HEK293 (cell line): ENCODE data around the gene AIM2.

Source experiments
- CTCF ChIA-PET: fragments of 350-600 bp; formaldehyde crosslinking; extraction: SDS; loops from one replicate; lab custom pipeline; 2021; ENCODE audit warnings: antibody characterized with exemption; lab: Yijun Ruan, JAX
- POLR2A ChIA-PET: fragments of 300-600 bp; formaldehyde crosslinking; extraction: SDS; loops from one replicate; lab custom pipeline; 2020; ENCODE audit warnings: antibody characterized with exemption, inconsistent platforms; lab: Yijun Ruan, JAX
- H3K27ac ChIP-seq: fragments of 200-500 bp; sonication (Bioruptor generic); 2 replicates; pipeline ENCODE4 v1.5.1; 2014; ENCODE audit warnings: low read depth, low read length, control low read depth, inconsistent platforms; ENCODE audit errors: extremely low read depth
- H3K36me3 ChIP-seq, 2 experiments: fragments of 200-500 bp in 1 of 2; sonication (Bioruptor generic) in 1 of 2; 1 replicate in 1 of 2; 2 replicates in 1 of 2; pipeline ENCODE4 v1.5.1; 2014 to 2017; ENCODE audit warnings: inconsistent platforms in 2 of 2, low read length in 2 of 2; ENCODE audit not compliant: control insufficient read depth in 2 of 2, insufficient read depth in 1 of 2
- H3K4me1 ChIP-seq: fragments of 200-500 bp; sonication (Bioruptor generic); 2 replicates; pipeline ENCODE4 v1.5.1; 2014; ENCODE audit warnings: mild to moderate bottlenecking, low read length, inconsistent platforms; ENCODE audit not compliant: control insufficient read depth, insufficient read depth
- H3K4me3 ChIP-seq: 2 replicates; pipeline ENCODE4 v1.5.1; 2011; ENCODE audit warnings: low read depth, mild to moderate bottlenecking, control low read depth, low read length, moderate library complexity
- H3K9me3 ChIP-seq: fragments of 200-500 bp; sonication (Bioruptor generic); 2 replicates; pipeline ENCODE4 v1.5.1; 2014; ENCODE audit warnings: low read depth, low read length, inconsistent platforms; ENCODE audit not compliant: control insufficient read depth, insufficient read depth
- KLF1 ChIP-seq: fragments of 450-650 bp; formaldehyde crosslinking; IDR thresholded peaks from 2 replicates; pipeline ENCODE4 v1.5.1; 2016; ENCODE audit warnings: missing biosample characterization, missing genetic modification characterization
- KLF7 ChIP-seq: fragments of 450-650 bp; formaldehyde crosslinking; IDR thresholded peaks from 2 replicates; pipeline ENCODE4 v1.5.1; 2016; ENCODE audit warnings: missing biosample characterization, missing genetic modification characterization, borderline replicate concordance
- OVOL3 ChIP-seq: fragments of 450-650 bp; formaldehyde crosslinking; IDR thresholded peaks from 2 replicates; pipeline ENCODE4 v1.5.1; 2016; ENCODE audit warnings: missing biosample characterization, missing genetic modification characterization
- SALL2 ChIP-seq: fragments of 450-650 bp; formaldehyde crosslinking; IDR thresholded peaks from 2 replicates; pipeline ENCODE4 v1.5.0; 2017; ENCODE audit warnings: missing biosample characterization, mild to moderate bottlenecking, missing genetic modification characterization, borderline replicate concordance
- SCRT1 ChIP-seq: fragments of 450-650 bp; formaldehyde crosslinking; IDR thresholded peaks from 2 replicates; pipeline ENCODE4 v1.5.1; 2016; ENCODE audit warnings: missing biosample characterization, missing genetic modification characterization, borderline replicate concordance
- ZNF132 ChIP-seq: fragments of 450-650 bp; formaldehyde crosslinking; IDR thresholded peaks from 2 replicates; pipeline ENCODE4 v1.5.1; 2017; ENCODE audit warnings: missing biosample characterization, missing genetic modification characterization, borderline replicate concordance
- ZNF155 ChIP-seq: fragments of 450-650 bp; formaldehyde crosslinking; IDR thresholded peaks from 2 replicates; pipeline ENCODE4 v1.5.1; 2016; ENCODE audit warnings: missing biosample characterization, missing genetic modification characterization
- ZNF157 ChIP-seq: fragments of 450-650 bp; formaldehyde crosslinking; IDR thresholded peaks from 2 replicates; pipeline ENCODE4 v1.5.1; 2016; ENCODE audit warnings: missing biosample characterization, missing genetic modification characterization
- ZNF174 ChIP-seq: fragments of 450-650 bp; formaldehyde crosslinking; IDR thresholded peaks from 2 replicates; pipeline ENCODE4 v1.5.0; 2017; ENCODE audit warnings: missing biosample characterization, mild to moderate bottlenecking, missing genetic modification characterization
- ZNF23 ChIP-seq: fragments of 450-650 bp; formaldehyde crosslinking; IDR thresholded peaks from 2 replicates; pipeline ENCODE4 v1.5.1; 2016; ENCODE audit warnings: missing biosample characterization, missing genetic modification characterization, borderline replicate concordance
- ZNF341 ChIP-seq: fragments of 450-650 bp; formaldehyde crosslinking; IDR thresholded peaks from 2 replicates; pipeline ENCODE4; 2016; ENCODE audit warnings: low read depth, missing biosample characterization, missing genetic modification characterization
- ZNF416 ChIP-seq: fragments of 450-650 bp; formaldehyde crosslinking; IDR thresholded peaks from 2 replicates; pipeline ENCODE4 v1.5.1; 2016; ENCODE audit warnings: missing biosample characterization, missing genetic modification characterization
- ZNF433 ChIP-seq: fragments of 450-650 bp; formaldehyde crosslinking; IDR thresholded peaks from 2 replicates; pipeline ENCODE4 v1.5.1; 2016; ENCODE audit warnings: missing biosample characterization, missing genetic modification characterization, low read depth
- ZNF521 ChIP-seq: fragments of 450-650 bp; formaldehyde crosslinking; IDR thresholded peaks from 2 replicates; pipeline ENCODE4 v1.5.1; 2017; ENCODE audit warnings: missing biosample characterization, mild to moderate bottlenecking, missing genetic modification characterization
- ZNF544 ChIP-seq: fragments of 450-650 bp; formaldehyde crosslinking; IDR thresholded peaks from 2 replicates; pipeline ENCODE4 v1.5.0; 2017; ENCODE audit warnings: missing biosample characterization, missing genetic modification characterization
- ZNF560 ChIP-seq: fragments of 450-650 bp; formaldehyde crosslinking; IDR thresholded peaks from 2 replicates; pipeline ENCODE4 v1.5.1; 2017; ENCODE audit warnings: missing biosample characterization, missing genetic modification characterization, borderline replicate concordance
- ZNF610 ChIP-seq: fragments of 450-650 bp; formaldehyde crosslinking; IDR thresholded peaks from 2 replicates; pipeline ENCODE4 v1.5.1; 2016; ENCODE audit warnings: missing biosample characterization, missing genetic modification characterization, borderline replicate concordance
- ZNF621 ChIP-seq: fragments of 450-650 bp; formaldehyde crosslinking; IDR thresholded peaks from 2 replicates; pipeline ENCODE4 v1.5.1; 2017; ENCODE audit warnings: missing biosample characterization, missing genetic modification characterization
- ZNF660 ChIP-seq: fragments of 450-650 bp; IDR thresholded peaks from 2 replicates; pipeline ENCODE4 v1.5.1; 2018; ENCODE audit warnings: missing biosample characterization, mild to moderate bottlenecking, missing genetic modification characterization
- ZNF768 ChIP-seq: fragments of 450-650 bp; formaldehyde crosslinking; IDR thresholded peaks from 2 replicates; pipeline ENCODE4 v1.5.1; 2018; ENCODE audit warnings: missing biosample characterization, mild to moderate bottlenecking, missing genetic modification characterization
- ZNF843 ChIP-seq: fragments of 450-650 bp; formaldehyde crosslinking; IDR thresholded peaks from 2 replicates; pipeline ENCODE4 v1.5.1; 2016; ENCODE audit warnings: missing biosample characterization, missing genetic modification characterization
- ZSCAN16 ChIP-seq: fragments of 450-650 bp; formaldehyde crosslinking; IDR thresholded peaks from 2 replicates; pipeline ENCODE4 v1.5.1; 2016; ENCODE audit warnings: missing biosample characterization, missing genetic modification characterization
- ZSCAN23 ChIP-seq: fragments of 450-650 bp; formaldehyde crosslinking; IDR thresholded peaks from 2 replicates; pipeline ENCODE4 v1.5.1; 2016; ENCODE audit warnings: missing biosample characterization, missing genetic modification characterization
- TF ChIP-seq, protein P1 (sequence below): fragments of 450-650 bp; formaldehyde crosslinking; IDR thresholded peaks from 2 replicates; pipeline ENCODE4 v1.5.1; 2016; ENCODE audit warnings: missing biosample characterization, missing genetic modification characterization
- TF ChIP-seq, protein P2 (sequence below): fragments of 450-650 bp; formaldehyde crosslinking; conservative IDR thresholded peaks from 2 replicates; pipeline ENCODE4 v1.5.1; 2016; ENCODE audit warnings: low read depth, missing biosample characterization, missing genetic modification characterization

The AIM2 gene

DNA sequence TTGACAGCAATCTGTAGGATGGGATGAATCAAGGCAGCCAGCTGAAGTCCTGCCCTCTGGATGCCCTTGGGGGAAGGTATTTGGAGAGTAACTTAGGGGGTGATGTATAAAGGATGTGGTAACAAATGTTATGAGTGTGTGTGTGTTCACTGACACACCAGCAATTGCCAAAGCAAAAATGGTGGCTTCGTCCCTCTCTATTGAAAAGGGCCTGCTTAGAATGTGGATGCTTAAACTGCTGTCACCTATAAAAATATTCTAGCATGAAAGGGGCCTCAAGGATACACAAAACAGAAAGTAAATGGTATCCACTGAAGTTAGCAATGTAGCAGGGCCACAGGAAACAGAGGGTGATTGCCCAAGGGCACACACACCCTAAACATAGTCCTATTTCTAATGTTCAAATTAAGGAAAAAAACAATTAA is 15.1 kb upstream of the AIM2 start:
- ChIA-PET POLR2A (no interaction called here), CTCF (interaction anchor here (0.7 to 1.3 kb wide), 2 partner anchors 20 to 175 kb away, joined by 3 to 7 read pairs; no protein-coding TSS in a partner anchor)
- no peak overlapping the region for H3K4me3 ChIP-seq

DNA sequence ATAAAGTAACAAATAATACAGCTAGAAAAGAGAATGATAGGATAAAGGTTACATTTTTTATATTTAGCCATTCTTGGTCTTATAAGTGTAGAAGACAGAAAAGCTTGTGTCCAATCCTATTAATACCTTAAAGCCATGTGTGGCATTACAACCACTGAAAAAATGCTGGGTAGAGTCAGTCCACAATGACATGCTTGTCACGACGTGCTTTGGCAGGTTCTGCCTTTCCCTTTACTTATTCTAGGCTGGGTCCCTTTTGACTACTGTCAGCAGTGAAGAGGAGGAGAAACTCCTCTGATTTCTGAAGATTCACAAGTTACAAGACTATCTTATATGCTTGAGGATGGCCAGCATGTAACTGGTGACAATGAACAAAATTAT is 14.6 kb upstream of the AIM2 start:
- Histone ChIP-seq H3K4me1 (no peaks in the 10 kb centered on the region), H3K27ac (no peak overlapping the region), H3K9me3 (no peaks in the 10 kb centered on the region), H3K36me3 (no peaks in the 10 kb centered on the region), H3K4me3 (no peak overlapping the region)
- POLR2A ChIA-PET, result no interaction called here
- TF ChIP-seq ZNF433 (tag by site-specific recombination) (no peak), ZNF155 (tag by site-specific recombination) (no peak), ZNF174 (no peak), ZSCAN23 (tag by site-specific recombination) (no peak), ZNF621 (tag by site-specific recombination) (no peak), ZNF544 (tag by site-specific recombination) (no peak), ZNF768 (tag by site-specific recombination) (no peak), SALL2 (tag by site-specific recombination) (no peak), ZNF132 (no peak), ZNF521 (no peak), ZNF341 (no peak), ZNF23 (tag by site-specific recombination) (no peak), ZNF610 (no peak), KLF1 (no peak), ZNF560 (no peak), ZNF157 (no peak), ZNF660 (tag by site-specific recombination) (no peak)
- TF ChIP-seq, protein P1, sequence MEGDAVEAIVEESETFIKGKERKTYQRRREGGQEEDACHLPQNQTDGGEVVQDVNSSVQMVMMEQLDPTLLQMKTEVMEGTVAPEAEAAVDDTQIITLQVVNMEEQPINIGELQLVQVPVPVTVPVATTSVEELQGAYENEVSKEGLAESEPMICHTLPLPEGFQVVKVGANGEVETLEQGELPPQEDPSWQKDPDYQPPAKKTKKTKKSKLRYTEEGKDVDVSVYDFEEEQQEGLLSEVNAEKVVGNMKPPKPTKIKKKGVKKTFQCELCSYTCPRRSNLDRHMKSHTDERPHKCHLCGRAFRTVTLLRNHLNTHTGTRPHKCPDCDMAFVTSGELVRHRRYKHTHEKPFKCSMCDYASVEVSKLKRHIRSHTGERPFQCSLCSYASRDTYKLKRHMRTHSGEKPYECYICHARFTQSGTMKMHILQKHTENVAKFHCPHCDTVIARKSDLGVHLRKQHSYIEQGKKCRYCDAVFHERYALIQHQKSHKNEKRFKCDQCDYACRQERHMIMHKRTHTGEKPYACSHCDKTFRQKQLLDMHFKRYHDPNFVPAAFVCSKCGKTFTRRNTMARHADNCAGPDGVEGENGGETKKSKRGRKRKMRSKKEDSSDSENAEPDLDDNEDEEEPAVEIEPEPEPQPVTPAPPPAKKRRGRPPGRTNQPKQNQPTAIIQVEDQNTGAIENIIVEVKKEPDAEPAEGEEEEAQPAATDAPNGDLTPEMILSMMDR (tag by site-specific recombination), result no peak
- CTCF ChIA-PET, result interaction anchor here (0.6 to 1.3 kb wide), 3 partner anchors 20 to 123 kb away, joined by 3 to 7 read pairs (median 7); no protein-coding TSS in a partner anchor

More for the DNA sequence above, 15.1 kb upstream of the AIM2 start:
- Histone ChIP-seq H3K9me3 (no peaks in the 10 kb centered on the region), H3K4me1 (no peaks in the 10 kb centered on the region), H3K27ac (no peak overlapping the region), H3K36me3 (no peaks in the 10 kb centered on the region)
- TF ChIP-seq ZNF416 (tag by site-specific recombination), result no peak
- no peak for TF ChIP-seq SCRT1 (tag by site-specific recombination)
- TF ChIP-seq ZSCAN16 (tag by site-specific recombination), result no peak
- TF ChIP-seq ZNF843, result no peak
- TF ChIP-seq OVOL3 (tag by site-specific recombination), result no peak
- TF ChIP-seq, protein P2, sequence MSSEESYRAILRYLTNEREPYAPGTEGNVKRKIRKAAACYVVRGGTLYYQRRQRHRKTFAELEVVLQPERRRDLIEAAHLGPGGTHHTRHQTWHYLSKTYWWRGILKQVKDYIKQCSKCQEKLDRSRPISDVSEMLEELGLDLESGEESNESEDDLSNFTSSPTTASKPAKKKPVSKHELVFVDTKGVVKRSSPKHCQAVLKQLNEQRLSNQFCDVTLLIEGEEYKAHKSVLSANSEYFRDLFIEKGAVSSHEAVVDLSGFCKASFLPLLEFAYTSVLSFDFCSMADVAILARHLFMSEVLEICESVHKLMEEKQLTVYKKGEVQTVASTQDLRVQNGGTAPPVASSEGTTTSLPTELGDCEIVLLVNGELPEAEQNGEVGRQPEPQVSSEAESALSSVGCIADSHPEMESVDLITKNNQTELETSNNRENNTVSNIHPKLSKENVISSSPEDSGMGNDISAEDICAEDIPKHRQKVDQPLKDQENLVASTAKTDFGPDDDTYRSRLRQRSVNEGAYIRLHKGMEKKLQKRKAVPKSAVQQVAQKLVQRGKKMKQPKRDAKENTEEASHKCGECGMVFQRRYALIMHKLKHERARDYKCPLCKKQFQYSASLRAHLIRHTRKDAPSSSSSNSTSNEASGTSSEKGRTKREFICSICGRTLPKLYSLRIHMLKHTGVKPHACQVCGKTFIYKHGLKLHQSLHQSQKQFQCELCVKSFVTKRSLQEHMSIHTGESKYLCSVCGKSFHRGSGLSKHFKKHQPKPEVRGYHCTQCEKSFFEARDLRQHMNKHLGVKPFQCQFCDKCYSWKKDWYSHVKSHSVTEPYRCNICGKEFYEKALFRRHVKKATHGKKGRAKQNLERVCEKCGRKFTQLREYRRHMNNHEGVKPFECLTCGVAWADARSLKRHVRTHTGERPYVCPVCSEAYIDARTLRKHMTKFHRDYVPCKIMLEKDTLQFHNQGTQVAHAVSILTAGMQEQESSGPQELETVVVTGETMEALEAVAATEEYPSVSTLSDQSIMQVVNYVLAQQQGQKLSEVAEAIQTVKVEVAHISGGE (tag by site-specific recombination), result no peak
- TF ChIP-seq KLF7 (tag by site-specific recombination), result no peak
